Measurements from ENCODE around the gene PSORS1C1. TPM values are rescaled to one million over a fixed set of nuclear protein-coding genes. Genes with fewer than 3 reads are reported as not detected.

Gene PSORS1C1
- total and polyA plus RNA-seq, 10 donors, result 0.11 to 3.4 (median 0.76) TPM; not detected in 3

- no peak for DNase-seq
- H3K36me3 ChIP-seq, result no peaks in the 10 kb centered on the region
- intact Hi-C loops (cut with DNase I; ENCODE audit: low total_unique reads), result no loop called here
- 93 to 99% (median 97%) methylated on average over 2 of the region's 2 CpGs for WGBS, 5 donors
- no peaks in the 10 kb centered on the region for H3K9me3 ChIP-seq
- H3K27me3 ChIP-seq (replicated peaks in 1 of 7), result no peaks in the 10 kb centered on the region
- no peak overlapping the region for H3K27ac ChIP-seq
- no peak overlapping the region for H3K4me3 ChIP-seq
- H3K4me1 ChIP-seq, result no peaks in the 10 kb centered on the region
- no peak for TF ChIP-seq POLR2A (IDR thresholded peaks at IDR 0.05)
- TF ChIP-seq POLR2AphosphoS5 (IDR thresholded peaks at IDR 0.05), result no peak
- TF ChIP-seq CTCF (IDR thresholded peaks at IDR 0.05 in 8 of 11, conservative IDR thresholded peaks at IDR 0.05 in 3 of 11), result no peak
Measured at GRCh38 chr6:31103136-31103535, 11.5 kb upstream of the PSORS1C1 start.

GRCh38 chr6:31107052-31107451 is 7.5 kb upstream of the PSORS1C1 start:
- H3K4me1 ChIP-seq, result no peaks in the 10 kb centered on the region
- DNase-seq, result no peak
- no peak overlapping the region for H3K4me3 ChIP-seq
- no peaks in the 10 kb centered on the region for H3K9me3 ChIP-seq
- no peak for TF ChIP-seq POLR2AphosphoS5 (IDR thresholded peaks at IDR 0.05)
- no peak for TF ChIP-seq POLR2A (IDR thresholded peaks at IDR 0.05)
- TF ChIP-seq CTCF (IDR thresholded peaks at IDR 0.05 in 8 of 11, conservative IDR thresholded peaks at IDR 0.05 in 3 of 11), result no peak
- no peaks in the 10 kb centered on the region for H3K36me3 ChIP-seq
- H3K27me3 ChIP-seq (replicated peaks in 1 of 7), result peaks cover 0 to 32% (median 0%) of the 10 kb centered on the region in 7 donors
- intact Hi-C loops (cut with DNase I; ENCODE audit: low total_unique reads), result no loop called here
- no peak overlapping the region for H3K27ac ChIP-seq
- 54 to 92% (median 73%) methylated on average over 4 of the region's 4 CpGs for WGBS, 5 donors

- DNase-seq, result peak; percentile 18
- WGBS, 5 donors, result 75 to 82% (median 80%) methylated on average over 11 of the region's 11 CpGs
- TF ChIP-seq CTCF (IDR thresholded peaks at IDR 0.05 in 8 of 11, conservative IDR thresholded peaks at IDR 0.05 in 3 of 11) (no peak), POLR2AphosphoS5 (IDR thresholded peaks at IDR 0.05) (no peak), POLR2A (IDR thresholded peaks at IDR 0.05) (no peak)
- Histone ChIP-seq H3K4me1 (peaks cover 0 to 17% (median 0%) of the 10 kb centered on the region in 6 donors), H3K9me3 (no peaks in the 10 kb centered on the region), H3K27ac (no peak overlapping the region), H3K4me3 (no peak overlapping the region), H3K27me3 (replicated peaks in 1 of 7) (peaks cover 0 to 39% (median 0%) of the 10 kb centered on the region in 7 donors), H3K36me3 (no peaks in the 10 kb centered on the region)
- intact Hi-C loops (cut with DNase I; ENCODE audit: low total_unique reads), result no loop called here
Measured at GRCh38 chr6:31110825-31111582, 3.6 kb upstream of the PSORS1C1 start.

GRCh38 chr6:31111712-31112111 is 2.9 kb upstream of the PSORS1C1 start:
- 84 to 93% (median 88%) methylated on average over 9 to 13 of the region's 13 CpGs for WGBS, 5 donors
- Histone ChIP-seq H3K4me1 (peaks cover 0 to 22% (median 0%) of the 10 kb centered on the region in 6 donors), H3K36me3 (no peaks in the 10 kb centered on the region), H3K27ac (no peak overlapping the region), H3K9me3 (no peaks in the 10 kb centered on the region), H3K27me3 (replicated peaks in 1 of 7) (peaks cover 0 to 46% (median 0%) of the 10 kb centered on the region in 7 donors), H3K4me3 (no peak overlapping the region)
- TF ChIP-seq CTCF (IDR thresholded peaks at IDR 0.05 in 8 of 11, conservative IDR thresholded peaks at IDR 0.05 in 3 of 11), result no peak
- no peak for TF ChIP-seq POLR2AphosphoS5 (IDR thresholded peaks at IDR 0.05)
- no peak for TF ChIP-seq POLR2A (IDR thresholded peaks at IDR 0.05)
- peak; percentile 61 for DNase-seq
- intact Hi-C loops (cut with DNase I; ENCODE audit: low total_unique reads), result no loop called here

All from spleen (tissue), 11 donors.